Ishikawa (cell line): Measurements from ENCODE around the gene WDR64.

Experiments used
- CEBPB ChIP-seq: IDR thresholded peaks from 2 replicates; pipeline ENCODE4 v1.6.1; 2012
- CREB1 ChIP-seq: IDR thresholded peaks from 2 replicates; pipeline ENCODE4 v1.6.1; 2012; ENCODE audit warnings: low read depth
- EGR1 ChIP-seq: IDR thresholded peaks from 2 replicates; pipeline ENCODE4 v1.6.1; 2012
- EP300 ChIP-seq: IDR thresholded peaks from 2 replicates; pipeline ENCODE4 v1.6.1; 2012; ENCODE audit warnings: borderline replicate concordance
- FOXM1 ChIP-seq: IDR thresholded peaks from 2 replicates; pipeline ENCODE4 v1.6.1; 2012; ENCODE audit warnings: low read depth, borderline replicate concordance
- NFIC ChIP-seq: IDR thresholded peaks from 2 replicates; pipeline ENCODE4 v1.6.1; 2012
- RAD21 ChIP-seq: IDR thresholded peaks from 2 replicates; pipeline ENCODE4 v1.6.1; 2012; ENCODE audit warnings: low read depth
- REST ChIP-seq: IDR thresholded peaks from 2 replicates; pipeline ENCODE4 v1.6.1; 2012; ENCODE audit warnings: low read depth, mild to moderate bottlenecking
- TAF1 ChIP-seq: IDR thresholded peaks from 2 replicates; pipeline ENCODE4 v1.6.1; 2012; ENCODE audit warnings: low read depth, mild to moderate bottlenecking
- TCF12 ChIP-seq: IDR thresholded peaks from 2 replicates; pipeline ENCODE4 v1.6.1; 2012; ENCODE audit warnings: low read depth
- TEAD4 ChIP-seq: IDR thresholded peaks from 2 replicates; pipeline ENCODE4 v1.6.1; 2012
- YY1 ChIP-seq: IDR thresholded peaks from 2 replicates; pipeline ENCODE4 v1.6.1; 2012; ENCODE audit warnings: low read depth
- ZBTB7A ChIP-seq: IDR thresholded peaks from 2 replicates; pipeline ENCODE4 v1.6.1; 2012; ENCODE audit warnings: low read depth
- TF ChIP-seq, protein P1 (sequence below): IDR thresholded peaks from 2 replicates; pipeline ENCODE4 v1.6.1; 2012
- TF ChIP-seq, protein P2 (sequence below): IDR thresholded peaks from 2 replicates; pipeline ENCODE4 v1.6.1; 2012

The WDR64 gene

DNA sequence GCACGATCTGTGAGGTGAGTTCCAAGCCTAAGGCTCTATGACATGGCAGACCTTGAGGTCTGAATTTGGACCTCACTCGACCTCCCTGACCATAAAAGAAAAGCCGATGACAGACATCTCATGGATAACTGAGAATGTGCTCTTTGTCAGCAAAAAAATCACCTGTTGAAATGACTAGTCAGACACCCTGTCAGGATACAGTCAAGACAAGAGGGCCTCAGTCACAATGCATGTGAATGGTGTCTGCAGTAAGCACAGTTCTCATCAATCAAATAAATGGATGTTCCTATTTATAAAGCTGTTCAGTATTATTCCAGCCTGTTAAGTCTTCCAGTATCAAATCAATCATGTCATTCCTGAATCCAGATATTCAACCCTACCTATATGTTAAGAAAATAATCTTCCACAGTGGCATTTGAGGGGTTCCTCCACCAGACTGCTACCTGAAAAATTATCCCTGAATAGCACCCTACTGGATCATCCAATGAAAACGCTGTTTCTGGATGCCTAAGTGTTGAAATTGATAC lies 167.3 kb downstream of the WDR64 start:
- TF ChIP-seq TCF12: no peak

- TF ChIP-seq EP300 (no peak), TCF12 (no peak), YY1 (no peak), RAD21 (no peak), TEAD4 (no peak), REST (no peak), CEBPB (no peak), CREB1 (no peak), TAF1 (no peak), EGR1 (no peak)
- TF ChIP-seq, protein P1, sequence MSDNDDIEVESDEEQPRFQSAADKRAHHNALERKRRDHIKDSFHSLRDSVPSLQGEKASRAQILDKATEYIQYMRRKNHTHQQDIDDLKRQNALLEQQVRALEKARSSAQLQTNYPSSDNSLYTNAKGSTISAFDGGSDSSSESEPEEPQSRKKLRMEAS: no peak
- TF ChIP-seq, protein P2, sequence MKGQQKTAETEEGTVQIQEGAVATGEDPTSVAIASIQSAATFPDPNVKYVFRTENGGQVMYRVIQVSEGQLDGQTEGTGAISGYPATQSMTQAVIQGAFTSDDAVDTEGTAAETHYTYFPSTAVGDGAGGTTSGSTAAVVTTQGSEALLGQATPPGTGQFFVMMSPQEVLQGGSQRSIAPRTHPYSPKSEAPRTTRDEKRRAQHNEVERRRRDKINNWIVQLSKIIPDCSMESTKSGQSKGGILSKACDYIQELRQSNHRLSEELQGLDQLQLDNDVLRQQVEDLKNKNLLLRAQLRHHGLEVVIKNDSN: no peak
These were observed 169.3 kb downstream of the WDR64 start for GRCh38 chr1:241821363-241821762.

DNA sequence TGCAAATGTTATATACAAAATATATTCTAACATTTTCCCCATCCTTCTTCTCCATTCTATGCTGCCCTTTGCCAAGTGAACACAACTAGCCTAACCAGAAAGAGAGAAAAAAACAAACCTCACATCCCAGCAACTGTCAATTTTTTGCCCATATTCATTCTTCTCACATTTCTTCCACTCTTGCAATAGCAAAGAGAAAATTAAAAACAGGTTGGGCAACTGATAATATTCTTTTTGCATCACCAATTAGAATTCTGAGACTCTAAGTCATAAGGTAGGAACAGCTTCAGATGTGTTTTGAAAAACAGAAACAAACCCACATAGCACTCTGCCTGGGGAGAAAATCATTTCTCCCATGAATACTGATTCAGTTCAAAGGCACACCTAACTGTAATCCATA lies 170.8 kb downstream of the WDR64 start:
- TF ChIP-seq TCF12 (no peak), EP300 (no peak), CEBPB (no peak), FOXM1 (no peak), TAF1 (no peak), CREB1 (no peak), NFIC (no peak), TEAD4 (no peak), RAD21 (no peak), EGR1 (no peak), YY1 (no peak), REST (no peak), ZBTB7A (no peak)
- TF ChIP-seq, protein P1: no peak
- TF ChIP-seq, protein P2: no peak

DNA sequence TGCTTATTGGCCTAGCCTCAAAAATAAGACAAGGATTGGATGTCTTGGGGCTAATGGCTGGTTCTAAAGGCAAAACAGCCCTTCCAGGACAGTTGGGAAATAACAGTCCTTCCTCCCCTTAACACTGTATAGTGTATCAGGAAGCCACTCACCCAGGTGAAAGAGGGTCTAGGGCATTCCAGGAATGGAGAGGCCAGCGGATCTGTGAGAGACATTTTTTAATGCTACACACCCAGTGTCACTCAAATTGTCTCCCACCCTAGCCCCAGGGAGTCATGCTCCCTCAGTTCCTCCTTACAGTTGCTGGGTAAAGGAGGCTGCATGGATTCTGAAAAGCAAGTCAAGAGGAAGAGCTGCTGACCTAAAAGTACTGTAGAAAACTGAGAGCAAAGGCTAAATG lies 171.8 kb downstream of the WDR64 start:
- TF ChIP-seq CREB1 (no peak), NFIC (no peak), RAD21 (no peak), REST (no peak), TAF1 (no peak), CEBPB (no peak)

GRCh38 chr1:241825581-241825980 lies 173.5 kb downstream of the WDR64 start:
- TF ChIP-seq EGR1 (no peak), NFIC (no peak), TAF1 (no peak), YY1 (no peak), RAD21 (no peak), FOXM1 (no peak), REST (no peak), ZBTB7A (no peak), TEAD4 (no peak)
- TF ChIP-seq, protein P1: no peak
